HG03196 (cell line): ENCODE data around the gene MUC6.

Source experiments
- ATAC-seq: cut with Tn5 transposase; IDR thresholded peaks from one replicate; pipeline ENCODE4 v1.9.1; 2021; ENCODE audit not compliant: unreplicated experiment

The MUC6 gene

DNA sequence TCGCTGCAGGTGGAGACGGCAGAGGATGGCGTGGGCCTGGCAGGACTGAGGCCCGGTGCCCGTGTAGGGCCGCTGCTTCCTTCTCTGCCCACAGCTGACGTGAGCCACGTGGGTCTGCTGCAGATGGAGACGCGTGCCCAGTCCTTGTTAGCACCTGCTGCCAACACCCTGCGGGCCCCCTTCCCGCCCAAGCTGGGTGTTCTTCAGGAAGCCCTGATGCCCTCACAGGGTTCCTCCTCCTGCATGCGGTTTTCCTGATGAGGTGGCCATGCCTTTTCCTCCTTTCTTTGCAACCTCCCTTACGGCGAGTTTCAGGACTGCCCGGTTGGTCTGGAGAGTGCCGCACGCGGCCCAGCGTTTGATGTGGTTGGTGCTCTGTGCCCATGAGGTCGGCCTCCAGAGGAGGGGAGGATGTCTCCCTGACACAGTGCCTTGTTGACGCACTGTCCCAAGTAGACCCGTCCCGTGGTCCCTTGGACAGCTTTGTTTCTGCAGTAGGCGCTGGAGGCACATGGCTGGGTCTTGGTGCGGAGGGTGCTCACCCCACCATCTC, 66.1 kb downstream of the MUC6 start:
- no peak for ATAC-seq

DNA sequence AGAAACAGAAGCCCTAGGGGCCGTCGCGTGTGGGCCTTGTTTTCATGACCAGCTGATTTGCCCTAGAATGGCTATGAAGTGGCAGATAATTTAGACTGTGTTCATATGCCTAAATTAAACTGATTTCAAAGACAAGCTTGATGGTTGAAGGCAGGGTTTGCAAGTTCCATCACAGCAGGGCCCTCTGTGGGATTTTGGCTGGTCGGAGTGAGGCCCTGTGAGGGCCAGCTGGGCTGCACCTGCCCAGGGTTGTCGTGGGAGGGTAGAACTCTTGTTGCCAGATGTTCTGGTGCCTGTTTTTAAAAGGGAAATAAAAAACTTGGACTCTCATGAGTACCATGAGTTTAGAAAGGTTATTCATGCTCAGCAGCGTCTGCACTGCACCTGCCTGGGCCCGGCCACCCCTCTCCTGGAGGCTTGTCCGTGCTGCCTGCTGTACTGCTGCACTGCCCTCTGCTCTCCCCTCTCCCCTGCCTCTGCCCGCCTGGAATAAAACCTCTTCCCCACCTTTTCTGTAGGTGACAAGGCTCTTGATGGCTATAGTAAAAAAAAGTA, 66.8 kb downstream of the MUC6 start:
- ATAC-seq, result no peak

DNA sequence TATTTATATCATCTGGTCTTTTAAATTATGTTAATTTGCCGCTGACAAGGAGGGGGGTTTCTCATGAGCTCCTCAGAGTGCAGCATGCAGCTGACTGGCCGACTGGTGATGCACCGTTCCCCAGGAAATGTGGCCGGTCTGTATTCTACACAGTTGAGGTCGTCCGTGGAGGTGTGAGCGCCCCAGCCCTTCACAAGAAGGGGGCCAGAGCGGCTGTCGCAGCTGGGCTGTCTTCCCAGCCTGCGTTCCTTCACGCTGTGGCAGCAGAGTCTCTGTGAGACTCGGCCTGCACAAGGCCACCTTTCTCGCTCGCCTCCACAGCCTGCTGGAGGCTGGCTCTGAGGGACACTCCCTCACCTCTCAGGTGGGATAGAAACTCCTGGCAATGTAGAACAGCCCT, 67.7 kb downstream of the MUC6 start:
- ATAC-seq, result no peak

DNA sequence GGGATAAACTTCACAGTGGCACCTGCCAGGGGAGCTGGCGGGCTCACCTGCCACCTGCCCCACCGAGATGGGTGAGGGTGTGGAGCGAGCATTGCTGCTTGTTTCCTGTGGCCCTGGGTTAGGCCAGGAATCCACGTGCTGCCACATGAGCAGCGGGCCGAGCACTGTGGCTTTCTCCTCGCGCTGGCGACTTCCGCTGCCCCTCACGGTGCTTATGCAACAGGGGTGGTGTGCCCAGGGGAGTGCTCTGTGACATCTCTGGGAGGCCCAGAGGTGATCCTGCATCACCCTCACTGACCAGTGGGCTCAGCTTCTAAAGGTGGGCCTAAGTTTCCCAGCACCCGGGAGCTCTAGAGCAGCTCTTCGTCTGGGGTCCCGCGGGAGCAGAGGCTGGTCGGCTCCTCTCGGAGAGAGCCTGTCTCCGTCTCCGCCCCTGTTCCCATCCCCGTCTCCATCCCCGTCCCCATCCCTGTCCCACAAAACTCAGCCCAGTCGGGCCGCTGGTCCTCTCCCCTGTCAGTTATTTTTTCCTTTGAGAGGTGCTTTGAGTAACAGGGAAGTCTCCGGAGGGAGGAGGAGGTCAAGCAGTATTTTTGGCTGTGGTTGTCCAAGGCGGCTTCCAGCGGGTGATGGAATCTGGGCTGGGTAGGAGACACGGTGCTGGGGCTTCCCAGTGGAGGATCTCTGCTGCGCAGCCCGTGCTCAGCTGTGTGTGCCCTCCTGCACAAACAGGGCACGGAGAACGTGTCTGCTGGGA, 68.3 kb downstream of the MUC6 start:
- no peak for ATAC-seq

DNA sequence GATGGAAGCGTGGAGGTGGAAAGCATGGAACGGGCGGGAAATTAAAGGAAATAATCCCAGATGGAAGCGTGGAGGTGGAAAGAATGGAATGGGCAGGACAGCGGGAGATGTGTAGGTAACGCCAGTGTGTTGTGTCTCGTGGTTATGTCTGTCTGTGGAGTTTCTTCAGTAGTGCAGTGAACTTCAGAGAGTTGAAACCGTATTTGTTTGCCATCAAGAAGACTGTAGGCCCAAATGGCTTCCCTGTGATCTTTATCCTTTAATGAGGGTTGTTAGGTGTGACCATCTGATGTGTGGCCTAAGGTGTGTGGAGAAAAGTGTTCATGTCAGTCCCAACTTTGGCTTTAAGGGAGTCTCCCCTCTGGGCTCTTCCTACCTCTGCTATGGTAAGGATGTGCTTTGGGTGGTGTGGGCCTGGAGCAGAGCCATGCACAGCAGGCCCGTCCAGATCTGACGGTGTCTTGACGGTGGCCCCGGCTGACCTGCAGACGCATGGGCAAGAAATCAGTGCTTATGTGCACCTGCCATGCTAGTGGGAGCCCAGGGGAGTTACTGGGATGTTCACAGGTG, 71.2 kb downstream of the MUC6 start:
- ATAC-seq, result no peak

DNA sequence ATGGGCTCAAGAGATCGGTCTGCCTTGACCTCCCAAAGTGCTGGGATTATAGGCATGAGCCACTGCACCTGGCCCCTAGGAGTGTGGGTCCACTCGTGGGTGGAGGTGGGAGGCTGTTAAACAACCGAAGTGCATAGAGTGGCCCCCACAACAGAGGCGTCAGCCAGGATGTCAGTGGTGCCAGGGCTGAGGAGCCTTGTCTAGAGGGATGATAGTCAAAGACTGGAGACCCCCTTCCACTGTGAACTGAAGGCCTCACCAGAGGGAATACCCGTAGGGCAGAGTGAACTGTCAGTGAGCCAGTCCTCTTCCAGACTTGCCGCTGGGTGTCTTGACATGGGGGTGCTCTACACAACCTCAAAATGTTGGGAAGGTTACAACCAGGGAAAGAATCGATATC, 72.7 kb downstream of the MUC6 start:
- no peak for ATAC-seq
